ENCODE data around the gene ZDHHC22.

Gene ZDHHC22

DNA sequence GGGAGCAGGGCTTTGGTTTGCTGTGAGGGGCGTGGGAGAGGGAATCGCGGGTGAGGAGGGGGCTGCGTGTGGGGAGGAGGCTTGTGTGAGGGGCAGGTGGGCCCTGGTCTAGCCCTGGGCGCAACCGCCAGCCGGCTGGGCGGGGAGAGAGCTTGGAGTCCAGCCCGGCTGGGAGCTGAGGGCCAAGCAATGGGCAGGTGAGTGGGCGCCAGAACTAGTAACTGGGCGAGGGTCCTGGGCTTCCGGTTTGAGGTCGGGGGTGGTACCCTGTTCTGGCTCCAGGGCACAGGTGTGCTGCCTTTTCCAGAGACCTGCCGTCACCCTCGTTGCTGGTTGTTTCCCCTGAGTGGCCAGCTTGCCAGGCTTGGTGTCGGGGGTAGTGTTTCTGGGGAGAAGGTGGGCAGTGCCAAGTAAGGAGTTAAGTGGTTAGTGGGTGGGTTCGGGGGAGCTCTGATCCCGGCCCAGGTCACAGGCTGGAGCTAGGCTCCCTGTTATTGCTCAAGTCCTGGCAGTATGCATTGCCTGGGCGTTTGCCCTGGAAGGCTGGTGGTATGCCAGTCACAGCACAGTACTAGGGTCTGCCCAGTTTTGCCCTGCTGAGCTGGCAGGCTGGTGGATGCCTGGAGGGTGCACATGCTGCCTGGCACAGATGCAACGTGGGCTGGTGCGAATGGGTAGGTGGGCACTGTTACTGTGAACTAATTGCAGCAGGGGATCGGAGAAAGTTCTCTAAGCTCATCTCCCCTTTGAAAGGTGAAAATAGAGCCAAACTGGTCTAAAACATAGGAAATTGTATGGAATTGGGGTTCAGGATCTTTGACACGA is 42.9 kb downstream of the ZDHHC22 start:
- peaks cover 26% of the 10 kb centered on the region for H3K4me1 ChIP-seq
- H3K9me3 ChIP-seq: no peaks in the 10 kb centered on the region
- peak overlapping the region; percentile 79 for H3K4me3 ChIP-seq
- in situ Hi-C loops (cut with MboI; ENCODE audit: low sequenced_read_pairs): no loop called here
- peak in 1 of 2 experiments; percentile 35 for DNase-seq (ENCODE audit: low spot score in 2 of 2)
- no peaks in the 10 kb centered on the region for H3K36me3 ChIP-seq (replicated peaks)
- no peaks in the 10 kb centered on the region for H3K27me3 ChIP-seq (ENCODE audit: low read depth)

- H3K4me1 ChIP-seq: peaks cover 26% of the 10 kb centered on the region
- no peaks in the 10 kb centered on the region for H3K9me3 ChIP-seq
- in situ Hi-C loops (cut with MboI; ENCODE audit: low sequenced_read_pairs): no loop called here
- peak; percentile 96 to 100 for DNase-seq (ENCODE audit: low spot score in 2 of 2)
- no peaks in the 10 kb centered on the region for H3K36me3 ChIP-seq (replicated peaks)
- peak within 1 kb of the TSS; percentile 79 for H3K4me3 ChIP-seq
- H3K27me3 ChIP-seq (ENCODE audit: low read depth): no peaks in the 10 kb centered on the region
Observed at GRCh38 chr14:77097700-77098528, 43.7 kb downstream of the ZDHHC22 start, which contains the start of gene CIPC. TSS of gene CIPC (plus strand) at chr14:77098258. CDS start at chr14:77105709, 7,451 bp downstream.

DNA sequence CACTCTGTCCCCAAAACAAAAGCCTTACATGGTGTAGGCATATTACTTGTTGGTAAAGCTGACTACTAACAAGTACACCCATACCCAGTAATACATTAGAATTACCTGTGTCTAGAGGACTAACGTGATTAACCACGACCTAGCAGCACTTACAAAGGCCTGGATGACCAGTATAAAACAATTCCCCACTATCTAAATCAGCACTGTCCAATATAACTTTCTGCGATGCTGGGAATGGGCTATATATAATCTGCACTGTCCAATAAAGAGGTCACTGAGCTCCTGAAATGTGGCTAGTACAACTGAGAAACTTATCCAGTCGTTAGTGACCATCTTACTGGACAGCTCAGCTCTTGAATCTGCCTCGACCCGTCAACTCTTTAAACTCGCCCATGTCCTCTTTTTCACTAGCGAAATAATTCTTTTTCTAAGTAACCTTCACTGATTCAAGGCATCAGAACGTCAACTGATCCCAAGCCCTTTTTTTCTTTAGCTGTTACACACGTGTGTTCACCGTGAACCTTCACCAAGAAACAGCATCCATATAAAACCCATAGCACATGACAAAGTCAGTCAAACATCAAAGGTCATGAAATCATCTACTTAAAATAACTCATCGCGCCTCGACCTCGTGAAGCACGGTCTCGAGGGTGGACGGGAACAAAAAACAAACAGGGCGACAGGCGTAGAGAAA is 44.4 kb downstream of the ZDHHC22 start:
- Histone ChIP-seq H3K27me3 (ENCODE audit: low read depth) (no peaks in the 10 kb centered on the region), H3K9me3 (0 out of 2 replicates have a peak, but pooled peaks cover 2% of the 10 kb centered on the region), H3K4me3 (peak overlapping the region; percentile 79), H3K36me3 (replicated peaks) (no peaks in the 10 kb centered on the region), H3K4me1 (peaks cover 22% of the 10 kb centered on the region)
- in situ Hi-C loops (cut with MboI; ENCODE audit: low sequenced_read_pairs): no loop called here
- DNase-seq (ENCODE audit: low spot score in 2 of 2): peak in 1 of 2 experiments; percentile 19

- peak; percentile 74 to 89 for DNase-seq (ENCODE audit: low spot score in 2 of 2)
- peaks cover 17% of the 10 kb centered on the region for H3K4me1 ChIP-seq
- no peaks in the 10 kb centered on the region for H3K36me3 ChIP-seq (replicated peaks)
- no peaks in the 10 kb centered on the region for H3K27me3 ChIP-seq (ENCODE audit: low read depth)
- H3K4me3 ChIP-seq: no peak overlapping the region
- in situ Hi-C loops (cut with MboI; ENCODE audit: low sequenced_read_pairs): no loop called here
- peaks cover 16% of the 10 kb centered on the region for H3K9me3 ChIP-seq
Observed at GRCh38 chr14:77094672-77095284, 46.8 kb downstream of the ZDHHC22 start.

GRCh38 chr14:77092676-77093075 is 48.9 kb downstream of the ZDHHC22 start:
- Histone ChIP-seq H3K4me3 (no peak overlapping the region), H3K27me3 (ENCODE audit: low read depth) (no peaks in the 10 kb centered on the region), H3K4me1 (peaks cover 7% of the 10 kb centered on the region), H3K9me3 (peaks cover 16% of the 10 kb centered on the region), H3K36me3 (replicated peaks) (no peaks in the 10 kb centered on the region)
- in situ Hi-C loops (cut with MboI; ENCODE audit: low sequenced_read_pairs): no loop called here
- no peak for DNase-seq (ENCODE audit: low spot score in 2 of 2)

- Histone ChIP-seq H3K9me3 (peaks cover 16% of the 10 kb centered on the region), H3K4me1 (no peaks in the 10 kb centered on the region; the same call in 1 of the 2 replicates), H3K4me3 (no peak overlapping the region), H3K27me3 (ENCODE audit: low read depth) (no peaks in the 10 kb centered on the region), H3K36me3 (replicated peaks) (no peaks in the 10 kb centered on the region)
- in situ Hi-C loops (cut with MboI; ENCODE audit: low sequenced_read_pairs): no loop called here
- DNase-seq (ENCODE audit: low spot score in 2 of 2): no peak
Observed at GRCh38 chr14:77091518-77091917, 50.1 kb downstream of the ZDHHC22 start.

DNA sequence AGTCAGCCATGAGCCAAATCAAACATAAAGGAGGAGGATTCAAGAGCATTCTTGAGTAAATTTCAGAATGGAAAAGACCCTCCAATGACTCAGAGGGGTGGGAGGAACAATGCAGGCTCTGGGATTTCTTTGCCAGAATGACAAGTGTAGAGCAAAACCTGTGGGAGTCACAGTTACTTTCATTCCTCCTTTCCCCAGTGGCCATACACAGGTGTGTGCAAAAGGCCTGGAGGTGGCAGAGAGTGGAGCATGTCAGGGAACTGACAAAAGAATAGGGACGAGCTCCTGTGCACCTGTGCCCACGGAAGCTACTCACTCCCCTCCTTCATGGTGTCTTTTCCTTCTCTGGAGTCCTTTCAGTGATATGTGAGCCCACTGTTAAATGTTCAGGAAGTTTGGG is 52.9 kb downstream of the ZDHHC22 start:
- no peak overlapping the region for H3K4me3 ChIP-seq
- DNase-seq (ENCODE audit: low spot score in 2 of 2): no peak
- no peaks in the 10 kb centered on the region for H3K27me3 ChIP-seq (ENCODE audit: low read depth)
- H3K36me3 ChIP-seq (replicated peaks): no peaks in the 10 kb centered on the region
- in situ Hi-C loops (cut with MboI; ENCODE audit: low sequenced_read_pairs): no loop called here
- peaks cover 16% of the 10 kb centered on the region for H3K9me3 ChIP-seq
- peaks cover 12% of the 10 kb centered on the region for H3K4me1 ChIP-seq

DNA sequence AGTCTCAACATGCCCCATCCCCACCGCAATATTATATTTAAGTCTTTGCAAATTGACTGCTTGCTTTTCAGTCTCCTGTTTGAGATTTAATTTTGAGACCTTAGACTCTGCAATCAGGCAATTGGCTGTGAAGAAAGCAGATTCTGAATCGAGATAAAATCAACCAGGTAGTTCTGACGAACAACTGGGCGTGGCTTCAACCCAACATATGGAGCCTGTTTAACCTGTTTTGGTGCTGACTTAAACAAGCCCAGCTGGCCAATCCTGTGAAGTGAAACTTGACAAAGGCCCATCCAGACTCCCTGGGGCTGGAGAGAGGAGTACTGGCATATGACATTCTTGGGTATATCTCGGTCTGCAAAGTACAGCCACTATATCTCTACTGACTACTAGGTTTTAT is 53.4 kb downstream of the ZDHHC22 start:
- Histone ChIP-seq H3K9me3 (peaks cover 16% of the 10 kb centered on the region), H3K4me3 (no peak overlapping the region), H3K27me3 (ENCODE audit: low read depth) (no peaks in the 10 kb centered on the region), H3K36me3 (replicated peaks) (no peaks in the 10 kb centered on the region), H3K4me1 (peaks cover 12% of the 10 kb centered on the region)
- in situ Hi-C loops (cut with MboI; ENCODE audit: low sequenced_read_pairs): no loop called here
- DNase-seq (ENCODE audit: low spot score in 2 of 2): no peak

GRCh38 chr14:77087631-77088030 is 54.0 kb downstream of the ZDHHC22 start:
- no peak for DNase-seq (ENCODE audit: low spot score in 2 of 2)
- Histone ChIP-seq H3K27me3 (ENCODE audit: low read depth) (no peaks in the 10 kb centered on the region), H3K4me3 (no peak overlapping the region), H3K36me3 (replicated peaks) (no peaks in the 10 kb centered on the region), H3K4me1 (peaks cover 12% of the 10 kb centered on the region), H3K9me3 (peaks cover 16% of the 10 kb centered on the region)
- in situ Hi-C loops (cut with MboI; ENCODE audit: low sequenced_read_pairs): no loop called here

DNA sequence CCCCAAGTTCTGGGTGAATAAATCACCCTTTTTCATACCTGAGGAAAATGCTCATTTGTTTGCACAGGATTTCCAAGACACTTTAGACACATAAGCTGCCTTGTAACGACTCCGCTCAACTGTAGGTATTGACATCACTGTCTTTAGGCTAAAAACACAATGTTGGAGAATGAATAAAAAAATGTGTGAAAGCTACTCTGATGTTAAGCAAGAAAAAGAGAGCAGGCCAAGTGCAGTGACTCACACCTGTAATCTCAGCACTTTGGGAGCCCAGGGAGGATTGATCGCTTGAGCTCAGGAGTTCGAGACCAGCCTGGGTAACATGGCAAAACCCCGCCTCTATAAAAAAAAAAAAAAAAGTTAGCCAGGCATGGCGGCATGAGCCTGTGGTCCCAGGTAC is 54.6 kb downstream of the ZDHHC22 start:
- no peaks in the 10 kb centered on the region for H3K36me3 ChIP-seq (replicated peaks)
- H3K4me3 ChIP-seq: no peak overlapping the region
- peaks cover 12% of the 10 kb centered on the region for H3K4me1 ChIP-seq
- in situ Hi-C loops (cut with MboI; ENCODE audit: low sequenced_read_pairs): no loop called here
- DNase-seq (ENCODE audit: low spot score in 2 of 2): no peak
- no peaks in the 10 kb centered on the region for H3K27me3 ChIP-seq (ENCODE audit: low read depth)
- H3K9me3 ChIP-seq: peaks cover 11% of the 10 kb centered on the region

DNA sequence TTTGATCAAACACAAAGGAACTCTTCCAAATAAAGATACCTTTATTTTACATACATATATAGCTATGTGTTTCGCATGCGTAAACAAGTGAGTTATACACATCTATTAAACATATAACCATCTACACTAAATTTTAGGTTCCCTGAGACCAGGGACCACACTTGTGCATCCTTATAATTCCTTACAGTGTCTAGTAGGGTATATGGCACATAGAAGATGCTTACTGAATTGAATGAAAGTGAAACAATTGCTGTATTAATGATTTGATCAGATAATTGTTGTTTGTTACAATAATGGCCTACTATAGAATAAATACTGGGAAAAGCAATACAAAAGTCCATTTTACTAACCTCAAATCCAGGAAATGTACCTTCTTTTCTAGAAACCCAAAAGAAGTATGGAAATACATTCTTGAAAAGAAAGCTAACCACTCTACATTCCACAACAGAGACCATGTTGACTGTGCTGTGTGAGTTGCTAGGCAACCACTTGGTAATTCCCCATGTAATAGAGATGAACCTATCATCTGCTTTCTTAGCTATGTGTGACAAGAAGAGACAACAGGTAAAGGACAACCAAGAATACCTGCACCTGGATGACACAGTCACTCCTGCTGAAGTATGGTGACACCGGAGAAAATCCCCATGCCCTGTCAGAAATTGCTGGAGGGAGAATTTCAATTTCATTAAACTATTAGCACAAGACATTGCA is 55.4 kb downstream of the ZDHHC22 start:
- in situ Hi-C loops (cut with MboI; ENCODE audit: low sequenced_read_pairs): no loop called here
- peaks cover 12% of the 10 kb centered on the region for H3K4me1 ChIP-seq
- no peak overlapping the region for H3K4me3 ChIP-seq
- H3K9me3 ChIP-seq: peaks cover 3% of the 10 kb centered on the region
- DNase-seq (ENCODE audit: low spot score in 2 of 2): peak; percentile 37 to 55
- no peaks in the 10 kb centered on the region for H3K27me3 ChIP-seq (ENCODE audit: low read depth)
- H3K36me3 ChIP-seq (replicated peaks): no peaks in the 10 kb centered on the region

- no peaks in the 10 kb centered on the region for H3K9me3 ChIP-seq
- in situ Hi-C loops (cut with MboI; ENCODE audit: low sequenced_read_pairs): no loop called here
Observed at GRCh38 chr14:77085538-77085937, 56.1 kb downstream of the ZDHHC22 start.

DNA sequence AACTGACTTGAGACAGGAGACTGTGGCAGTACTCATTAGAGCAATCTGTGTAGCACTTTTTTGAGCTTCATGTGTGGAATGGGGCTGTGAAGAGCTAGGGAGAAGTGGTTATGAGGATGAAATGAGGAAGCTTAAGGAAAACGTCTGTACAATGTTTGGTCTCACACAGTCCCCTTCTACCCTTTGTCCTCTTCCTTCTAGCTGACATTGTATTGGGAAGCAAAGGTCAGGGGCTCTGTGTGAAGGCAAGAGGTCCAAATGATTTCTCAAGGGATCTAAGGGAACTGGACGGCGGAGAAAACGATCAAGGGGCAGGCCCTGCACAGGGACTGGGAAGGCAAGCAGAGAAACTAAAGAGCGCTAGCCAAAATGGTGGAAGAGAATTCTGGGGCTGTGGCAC is 56.6 kb downstream of the ZDHHC22 start:
- in situ Hi-C loops (cut with MboI; ENCODE audit: low sequenced_read_pairs): no loop called here
- Histone ChIP-seq H3K4me3 (no peak overlapping the region), H3K4me1 (peaks cover 12% of the 10 kb centered on the region), H3K9me3 (no peaks in the 10 kb centered on the region), H3K36me3 (replicated peaks) (no peaks in the 10 kb centered on the region), H3K27me3 (ENCODE audit: low read depth) (no peaks in the 10 kb centered on the region)
- no peak for DNase-seq (ENCODE audit: low spot score in 2 of 2)

More at GRCh38 chr14:77085538-77085937, 56.1 kb downstream of the ZDHHC22 start:
- H3K36me3 ChIP-seq (replicated peaks): no peaks in the 10 kb centered on the region
- peak; percentile 43 to 56 for DNase-seq (ENCODE audit: low spot score in 2 of 2)
- H3K4me3 ChIP-seq: no peak overlapping the region
- H3K27me3 ChIP-seq (ENCODE audit: low read depth): no peaks in the 10 kb centered on the region
- peaks cover 12% of the 10 kb centered on the region for H3K4me1 ChIP-seq

Data from HAP-1 (cell line).